GM19240 (cell line): ENCODE data around the gene PIM1.
A peak's percentile ranks its signal among the peaks of the same experiment; 100 is the strongest.

Experiments used
- DNase-seq: peaks from one replicate; pipeline ENCODE4 v3.0.0; 2011; ENCODE audit warnings: low spot score; ENCODE audit not compliant: insufficient read length

The PIM1 gene

GRCh38 chr6:37137201-37138090, 32.5 kb upstream of the PIM1 start:
- DNase-seq = no peak

- DNase-seq = no peak
These were observed 31.1 kb upstream of the PIM1 start for GRCh38 chr6:37138856-37139229.

- DNase-seq = no peak
These were observed 30.6 kb upstream of the PIM1 start for GRCh38 chr6:37139230-37139962.

GRCh38 chr6:37140145-37140544, 29.8 kb upstream of the PIM1 start:
- DNase-seq = no peak

GRCh38 chr6:37141281-37142049, 28.5 kb upstream of the PIM1 start:
- no peak for DNase-seq

GRCh38 chr6:37142050-37142614, 27.8 kb upstream of the PIM1 start:
- no peak for DNase-seq

- no peak for DNase-seq
These were observed 26.4 kb upstream of the PIM1 start for GRCh38 chr6:37143585-37143984.

GRCh38 chr6:37145443-37145842, 24.5 kb upstream of the PIM1 start:
- DNase-seq = no peak

- no peak for DNase-seq
These were observed 23.2 kb upstream of the PIM1 start for GRCh38 chr6:37146735-37147157.

GRCh38 chr6:37149745-37150144, 20.2 kb upstream of the PIM1 start:
- DNase-seq = no peak

GRCh38 chr6:37150314-37150713, 19.6 kb upstream of the PIM1 start:
- no peak for DNase-seq

- DNase-seq = peak; percentile 61
These were observed 14.3 kb upstream of the PIM1 start for GRCh38 chr6:37155394-37156312.

GRCh38 chr6:37158508-37158907, 11.4 kb upstream of the PIM1 start:
- DNase-seq = no peak

- no peak for DNase-seq
These were observed 8.8 kb upstream of the PIM1 start for GRCh38 chr6:37160922-37161778.

- DNase-seq = no peak
These were observed 7.2 kb upstream of the PIM1 start for GRCh38 chr6:37162740-37163139.

GRCh38 chr6:37168163-37168758, 1.7 kb upstream of the PIM1 start:
- no peak for DNase-seq

- no peak for DNase-seq
These were observed 999 bp upstream of the PIM1 start for GRCh38 chr6:37168811-37169495.
